Right ventricle myocardium inferior (tissue), 1 donor: Measurements from ENCODE around the gene TOPBP1. TPM values are rescaled to one million over a fixed set of nuclear protein-coding genes. Genes with fewer than 3 reads are reported as not detected.
"Not testable (repeated sequence)": the region's sequence is repeated elsewhere in the genome, so short reads cannot be mapped to it uniquely, and the experiment has no call there.

Experiments used
- ATAC-seq: fragments of 200-7000 bp; cut with Tn5 transposase; one replicate; pipeline ENCODE4 v1.9.1; 2020; ENCODE audit warnings: mild to moderate bottlenecking, moderate library complexity
- DNase-seq: peaks from one replicate; pipeline ENCODE4 v3.0.0; 2021; ENCODE audit errors: missing footprints
- intact Hi-C: fragments of 100-400 bp; cut with DNase I; formaldehyde crosslinking; loops from one replicate; pipeline ENCODE4 v1.11.0; 2022
- long read RNA-seq: library from polyadenylated mRNA; unstranded; transcript quantifications from one replicate; pipeline ENCODE4 v2.0.0, GENCODE V29; 2021
- total RNA-seq: library from RNA; stranded (reverse); fragmentation: NEBNext Ultra II Directional; extraction: Animal tissue kit (Norgen Biotek cat#: 25700); gene quantifications from one replicate; pipeline ENCODE4 v1.2.1, GENCODE V29; 2021
- donor health status: DM: no; HTN: yes; CAD: no; lungs with severe emphysema.

TOPBP1 gene
- 10.5 TPM for total RNA-seq
- long read RNA-seq, full-length matches to known transcripts = 4 of 5 reads
- long read RNA-seq, partial matches to known transcripts = 1 of 5 reads
- long read RNA-seq, other reads (novel, unspliced or antisense) = 0 of 5 reads

DNA sequence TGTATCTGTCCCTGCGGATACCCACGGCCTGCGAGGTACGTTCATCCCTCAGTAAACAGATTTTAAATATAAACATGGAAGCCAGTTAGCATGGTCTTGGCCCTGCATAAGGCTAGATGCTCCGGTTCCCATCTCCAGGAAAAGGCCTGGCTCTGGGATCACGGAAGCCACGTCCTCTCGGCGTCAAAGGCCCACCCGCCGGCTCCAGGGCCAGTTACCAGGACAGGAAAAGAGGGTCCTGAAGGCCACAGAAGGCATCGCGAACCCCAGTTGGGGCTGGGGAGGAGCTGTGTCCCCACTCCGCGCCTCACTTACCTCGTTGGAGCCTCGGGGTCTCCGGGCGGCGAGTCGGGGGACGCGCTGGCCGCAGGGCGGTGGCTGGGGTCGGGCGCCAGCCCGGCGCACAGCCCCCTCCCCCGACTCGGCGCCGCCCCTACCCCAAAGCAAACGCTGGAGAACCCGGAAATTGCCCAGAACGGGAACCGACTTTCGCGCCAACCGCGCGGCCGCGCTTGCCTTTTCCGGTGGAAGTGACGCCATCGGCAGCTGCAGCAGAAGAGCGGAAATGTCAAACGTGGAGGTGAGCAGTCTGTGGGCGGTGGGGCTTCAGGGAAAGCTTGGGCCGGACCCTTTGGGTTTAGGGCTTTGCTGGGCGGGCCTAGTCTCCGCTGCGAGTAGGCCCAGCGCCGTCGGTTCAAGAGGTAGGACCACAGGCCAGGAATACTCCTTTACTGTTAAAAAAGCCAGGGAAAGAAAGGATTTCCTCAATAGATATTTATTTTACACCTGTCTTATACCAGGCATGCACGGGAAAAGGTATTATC, at the start of gene TOPBP1:
Gene TOPBP1 (minus strand): TSS at position 488 of the 824 bp plus-strand sequence. CDS start 814 bp downstream, outside the sequence.
- intact Hi-C loops = loop anchor here (5.0 kb wide), 2 partner anchors 146 to 266 kb away; partner anchors contain the start of gene SRPRB
- DNase-seq = peak; percentile 93
- ATAC-seq = peak; percentile 86

DNA sequence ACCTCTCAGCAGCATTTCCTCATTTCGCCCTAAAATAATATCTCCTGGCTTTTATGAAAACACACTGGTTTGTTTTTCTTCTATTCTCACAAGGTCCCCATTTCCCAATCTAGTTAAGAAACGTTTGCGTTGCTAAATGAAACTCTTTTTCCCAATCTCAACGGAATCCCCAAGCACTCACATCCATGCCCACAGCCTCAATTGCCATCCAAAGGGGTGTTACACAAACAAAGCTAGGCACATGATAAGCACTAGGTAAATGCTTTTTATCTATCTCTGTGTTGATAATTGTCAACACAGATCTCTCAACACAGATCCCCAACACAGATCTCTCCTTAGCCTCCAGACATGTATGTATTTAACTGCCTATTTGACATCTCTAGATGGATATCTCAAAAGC, 49.3 kb upstream of the TOPBP1 start:
- DNase-seq (no peak), ATAC-seq (no peak)
- intact Hi-C loops = no loop called here

DNA sequence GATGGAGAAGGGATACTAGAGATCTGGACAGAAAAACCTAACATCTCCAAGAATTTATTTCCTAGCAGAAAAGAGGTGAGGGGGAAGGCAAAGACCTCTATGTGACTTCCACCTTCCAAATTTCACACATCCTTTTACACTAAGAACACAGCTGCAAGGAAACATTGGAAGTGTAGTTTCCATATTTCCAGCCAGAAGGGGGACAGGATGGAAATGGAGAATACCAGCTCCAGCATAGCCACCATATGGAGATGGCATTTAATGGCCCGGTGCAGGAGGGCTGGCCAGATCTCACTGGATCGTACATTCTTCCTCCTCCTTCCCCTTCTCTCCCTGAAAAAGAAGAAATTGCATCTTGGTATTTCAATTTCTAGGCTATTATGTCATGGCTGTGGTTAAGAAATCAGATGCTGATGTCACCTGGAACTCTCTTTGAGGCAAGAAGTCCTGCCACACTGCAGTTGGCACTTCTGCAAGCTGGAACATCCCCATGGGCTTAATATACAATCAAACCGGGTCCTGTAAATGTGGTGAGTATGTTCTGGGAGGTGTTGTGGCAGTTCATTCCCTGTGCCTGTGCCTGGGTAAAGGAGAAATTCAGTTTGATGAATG, 47.5 kb upstream of the TOPBP1 start:
- DNase-seq (no peak), ATAC-seq (no peak)
- intact Hi-C loops = no loop called here

DNA sequence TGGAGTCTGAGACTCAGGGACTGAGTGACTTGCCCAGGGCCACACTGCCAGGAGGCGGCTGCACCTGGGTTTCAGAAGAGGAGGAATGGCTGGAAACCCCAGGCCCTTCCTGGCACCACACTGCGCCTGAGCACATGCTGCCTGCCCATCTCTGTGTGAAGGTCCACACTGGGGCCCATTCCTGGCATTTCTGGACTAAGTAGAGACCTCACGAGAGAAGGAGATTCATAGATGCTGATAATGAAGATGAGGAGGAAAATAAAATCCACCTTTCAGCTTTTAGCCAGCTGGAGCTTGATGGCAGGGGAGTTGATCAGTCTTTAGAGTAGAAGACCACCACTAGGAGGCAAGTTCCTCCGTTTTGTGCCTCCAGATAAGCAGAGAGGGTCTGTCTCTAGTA, 44.3 kb upstream of the TOPBP1 start:
- ATAC-seq (no peak), DNase-seq (no peak)
- intact Hi-C loops = no loop called here

DNA sequence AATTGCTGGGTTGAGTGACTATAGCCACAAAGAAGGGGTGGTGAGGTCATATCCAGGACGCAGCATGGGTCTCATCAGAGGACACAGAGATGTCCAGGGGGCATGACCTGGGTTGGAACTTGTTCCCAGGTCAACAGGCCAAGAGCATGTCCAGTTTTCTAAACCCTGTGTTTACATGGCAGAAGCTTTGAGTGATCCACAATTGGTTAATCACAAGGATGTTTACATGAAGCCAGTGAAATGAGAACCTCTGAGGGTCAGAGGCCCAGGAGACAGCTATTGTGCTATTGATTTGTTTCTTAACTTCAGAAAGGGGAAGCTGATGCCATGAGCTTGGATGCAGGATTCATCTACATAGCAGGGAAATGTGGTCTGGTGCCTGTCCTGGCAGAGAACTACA, 42.2 kb upstream of the TOPBP1 start:
- DNase-seq (no peak), ATAC-seq (no peak)
- intact Hi-C loops = no loop called here

DNA sequence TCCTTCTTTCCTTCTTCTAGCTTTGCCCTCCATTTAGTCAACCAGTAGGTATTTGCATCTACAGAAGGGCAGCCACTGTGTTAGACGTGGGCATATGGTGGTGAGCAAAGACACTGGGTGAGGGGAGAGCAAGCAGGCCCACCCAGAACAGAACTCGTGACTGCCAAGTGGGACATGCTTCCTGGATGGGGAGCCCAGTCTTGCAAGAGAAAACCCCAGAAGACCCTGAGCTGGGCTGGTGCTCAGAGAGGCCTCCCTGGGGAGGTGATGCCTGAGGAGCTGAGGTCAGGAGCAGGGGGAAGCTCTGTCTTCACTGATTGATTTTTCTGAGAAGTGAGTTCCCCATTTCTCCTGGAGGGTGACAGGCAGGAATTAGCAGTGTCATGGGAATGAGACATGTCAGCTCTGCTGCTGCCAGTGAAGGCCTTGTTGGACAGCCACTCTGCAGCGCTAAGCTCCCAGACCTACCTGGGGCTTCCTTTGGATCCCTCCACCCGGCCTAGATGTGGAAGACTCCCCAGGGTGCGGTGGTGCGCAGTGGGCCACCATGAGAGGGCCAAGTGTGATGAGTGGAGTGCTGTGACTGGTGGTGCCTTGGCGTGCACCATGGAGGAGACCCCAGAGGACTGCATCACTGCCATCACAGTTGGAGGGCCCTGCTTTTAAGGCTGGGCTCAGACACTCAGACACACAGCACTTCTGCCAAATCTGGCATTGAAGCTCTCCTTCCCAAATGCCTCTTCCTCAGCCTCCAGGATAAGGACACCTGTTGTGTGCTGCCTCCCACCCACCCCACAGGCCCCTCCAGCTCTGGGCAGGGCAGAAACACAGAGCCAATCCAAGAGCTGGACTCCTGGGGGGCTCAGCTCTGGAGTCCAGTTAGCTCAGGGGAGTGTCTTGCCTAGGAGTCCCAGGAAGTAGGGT, 40.0 kb upstream of the TOPBP1 start:
- no peak for DNase-seq
- no peak for ATAC-seq
- intact Hi-C loops = no loop called here

DNA sequence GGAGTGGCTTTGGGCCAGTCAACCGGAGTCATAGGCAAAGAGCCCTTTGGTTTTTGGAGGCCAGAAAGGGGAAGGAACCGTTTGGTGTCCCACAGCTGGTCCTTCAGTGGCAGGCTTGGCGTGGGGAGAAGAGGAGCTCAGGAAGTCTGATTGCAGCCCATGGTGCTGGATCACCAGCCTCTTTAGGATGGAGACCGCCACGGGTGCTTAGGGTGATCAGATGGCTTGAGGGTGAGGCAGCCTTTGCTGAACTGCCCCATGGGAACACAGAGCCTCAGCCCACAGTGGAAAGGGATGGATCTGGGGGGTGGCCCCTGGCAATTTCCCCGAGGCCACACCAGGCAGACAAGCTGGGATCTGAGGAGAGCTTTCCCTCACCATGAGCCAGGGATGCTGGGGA, 38.6 kb upstream of the TOPBP1 start:
- ATAC-seq = no peak
- intact Hi-C loops = no loop called here
- no peak for DNase-seq

DNA sequence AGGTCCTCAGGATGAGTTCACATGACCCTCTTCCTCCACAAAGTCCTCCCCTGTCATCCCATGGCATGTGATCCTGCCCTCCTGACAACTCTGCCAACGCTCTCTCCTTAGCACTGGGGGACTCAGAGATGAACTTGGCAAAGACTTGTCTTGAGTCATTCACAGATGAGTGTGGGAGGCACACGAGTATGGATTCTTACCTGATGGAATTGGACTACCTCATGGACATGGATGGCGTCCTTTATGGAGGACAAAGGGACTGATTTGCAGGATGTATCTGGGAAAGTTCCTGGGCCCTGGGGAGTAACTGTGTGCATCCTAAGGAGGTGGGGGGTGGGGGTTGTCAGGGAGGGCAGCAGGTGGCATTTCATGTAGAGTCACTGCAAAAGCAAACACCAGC, 38.2 kb upstream of the TOPBP1 start:
- DNase-seq = no peak
- ATAC-seq = no peak
- intact Hi-C loops = no loop called here

DNA sequence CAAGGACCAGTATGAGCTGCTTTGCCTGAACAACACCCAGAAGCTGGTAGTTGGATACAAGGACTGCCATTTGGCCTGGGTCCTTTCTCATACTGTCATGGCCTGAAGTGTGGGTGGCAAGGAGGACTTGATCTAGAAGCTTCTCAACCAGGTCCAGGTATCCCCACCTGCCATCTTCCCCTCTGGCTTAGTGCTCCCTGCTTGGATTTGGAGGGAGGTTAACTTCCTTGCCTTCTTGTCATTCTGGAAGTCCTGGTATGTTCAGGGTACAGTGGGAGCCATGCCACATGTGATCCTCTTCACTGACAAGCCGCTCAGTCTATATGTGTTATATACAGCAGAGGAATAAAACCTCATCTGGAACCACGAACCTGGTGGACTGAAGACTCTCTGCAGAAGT, 37.7 kb upstream of the TOPBP1 start:
- DNase-seq = no peak
- ATAC-seq = no peak
- intact Hi-C loops = no loop called here

DNA sequence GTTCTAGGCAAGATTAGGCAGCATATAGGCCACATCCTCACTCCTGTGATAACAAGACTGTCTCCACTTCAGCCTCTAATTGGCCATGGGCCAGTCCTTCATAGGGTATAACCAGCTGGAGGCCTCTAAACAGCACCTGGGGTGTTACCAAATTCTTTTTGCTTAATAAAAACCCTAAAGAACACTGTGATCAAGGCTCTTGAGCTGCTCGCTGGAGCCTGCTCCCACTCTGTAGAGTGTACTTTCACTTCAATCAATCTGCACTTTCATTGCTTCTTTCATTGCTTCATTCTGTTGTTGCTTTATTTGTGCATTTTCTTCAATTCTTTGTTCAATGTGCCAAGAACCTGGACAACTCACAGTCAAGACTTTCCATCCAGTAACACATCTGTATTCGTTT, 36.2 kb upstream of the TOPBP1 start:
- no peak for DNase-seq
- ATAC-seq = no peak
- intact Hi-C loops = no loop called here

DNA sequence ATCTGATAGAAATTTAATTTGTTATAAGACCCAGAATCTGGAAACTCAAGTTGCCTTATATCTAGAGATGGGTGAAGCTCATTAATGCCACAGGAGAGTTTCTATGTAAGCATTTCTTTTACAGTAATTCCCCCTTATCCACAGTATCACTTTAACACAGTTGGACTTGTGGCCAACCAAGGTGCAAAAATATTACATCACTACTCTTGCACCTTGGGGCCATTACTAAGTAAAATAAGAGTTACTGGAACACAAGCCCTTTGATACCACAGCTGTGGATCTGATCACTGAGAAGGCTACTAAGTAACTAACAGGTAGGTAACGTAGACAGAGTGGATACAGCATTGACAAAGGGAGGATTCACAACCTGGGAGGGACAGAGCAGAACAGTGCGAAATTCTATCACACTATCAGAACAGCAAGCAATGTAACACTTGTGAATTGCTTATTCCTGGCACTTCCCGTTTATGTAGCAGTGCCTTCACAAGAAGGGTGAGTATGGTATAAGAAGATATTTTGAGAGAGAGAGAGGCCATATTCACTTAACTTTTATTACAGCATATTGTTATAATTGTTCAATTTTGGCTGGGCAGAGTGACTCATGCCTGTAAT, 33.9 kb upstream of the TOPBP1 start:
- ATAC-seq (no peak), DNase-seq (no peak)
- intact Hi-C loops = no loop called here

DNA sequence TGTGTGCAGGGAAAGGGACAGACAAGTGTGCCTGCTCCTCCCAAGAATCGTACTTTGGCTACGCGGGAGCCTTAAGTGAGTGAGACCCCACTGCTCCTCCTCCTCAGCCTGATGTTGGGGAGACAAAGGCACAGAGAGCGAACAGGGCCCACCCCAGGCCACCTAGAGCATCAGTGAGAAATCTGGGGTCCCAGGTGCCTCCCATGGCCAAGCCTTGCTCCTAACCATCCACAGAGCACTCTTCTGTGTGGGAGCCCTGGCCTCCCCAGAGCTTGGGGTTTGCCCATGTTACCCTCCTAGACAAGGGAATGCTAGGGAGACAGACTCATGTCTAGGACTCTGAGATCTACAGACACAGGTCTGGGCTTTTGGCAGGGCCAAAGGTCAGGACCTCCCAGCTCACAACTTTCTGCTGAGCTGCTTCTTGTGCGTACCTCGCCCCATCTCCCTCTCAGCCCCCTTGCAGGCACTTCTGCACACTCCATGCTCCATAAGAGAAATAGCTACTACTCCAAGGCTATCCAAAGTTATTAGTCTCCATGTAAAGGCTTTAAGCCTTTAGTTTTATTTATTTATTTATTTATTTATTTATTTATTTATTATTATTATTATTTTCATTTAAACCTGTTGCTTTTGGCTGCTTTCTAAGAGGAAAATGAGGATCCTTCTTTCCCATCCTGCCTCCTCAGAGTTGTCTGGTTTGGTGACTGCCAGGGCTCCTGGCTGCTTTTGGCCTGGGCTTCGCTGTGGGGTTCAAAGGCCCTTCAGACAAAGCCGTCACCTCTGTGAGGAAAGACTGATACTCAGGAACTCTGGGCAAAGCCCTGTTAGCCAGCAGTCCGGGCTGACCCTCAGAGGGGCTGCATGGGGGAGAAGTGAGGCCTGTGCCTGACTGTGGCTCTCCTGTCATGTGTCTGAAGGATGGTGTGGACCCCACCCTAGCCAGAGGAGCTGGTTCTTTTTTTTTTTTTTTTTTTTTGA, 32.8 kb upstream of the TOPBP1 start:
- no peak for DNase-seq
- intact Hi-C loops = no loop called here
- no peak for ATAC-seq

DNA sequence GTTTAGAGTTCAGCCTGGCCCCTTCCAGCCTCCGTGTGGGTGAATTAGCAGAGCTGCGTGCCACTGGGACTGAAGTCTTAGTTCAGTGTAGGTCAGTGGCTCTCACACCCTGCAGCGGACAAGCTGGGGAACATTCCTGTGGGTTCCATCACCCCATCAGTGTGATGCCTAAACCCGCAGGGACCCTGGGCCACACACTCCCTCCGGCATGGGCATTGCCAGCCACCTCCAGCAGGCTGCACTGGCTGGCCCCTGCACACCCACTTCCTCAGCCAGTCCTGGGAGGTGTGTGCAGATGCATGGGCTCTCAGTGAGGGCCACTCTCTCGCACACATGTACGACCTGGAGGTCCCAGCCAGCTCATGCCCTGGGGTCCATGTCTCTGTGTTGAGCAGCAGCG, 32.1 kb upstream of the TOPBP1 start:
- intact Hi-C loops = no loop called here

DNA sequence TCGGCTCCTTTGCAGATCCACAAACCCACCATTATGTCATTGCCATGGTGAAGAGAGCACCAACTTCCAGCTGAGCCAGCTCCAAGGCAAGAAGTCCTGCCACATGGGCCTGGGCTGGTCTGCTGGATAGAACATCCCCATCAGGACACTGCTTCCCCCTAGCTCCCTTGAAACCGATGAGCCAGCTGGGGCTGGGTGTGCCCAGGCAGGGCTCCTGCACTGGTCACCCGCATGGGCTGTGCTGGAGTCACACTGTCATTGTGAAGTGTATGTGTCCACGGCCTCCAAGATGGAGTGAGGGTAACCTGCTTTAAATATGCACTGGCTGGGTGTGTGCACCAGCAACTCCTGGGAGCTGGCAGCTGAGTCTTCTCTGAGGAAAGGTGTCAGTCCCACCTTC, 31.0 kb upstream of the TOPBP1 start:
- no peak for DNase-seq
- intact Hi-C loops = no loop called here
- no peak for ATAC-seq

More for the DNA sequence above, 32.1 kb upstream of the TOPBP1 start:
- ATAC-seq = no peak
- no peak for DNase-seq

DNA sequence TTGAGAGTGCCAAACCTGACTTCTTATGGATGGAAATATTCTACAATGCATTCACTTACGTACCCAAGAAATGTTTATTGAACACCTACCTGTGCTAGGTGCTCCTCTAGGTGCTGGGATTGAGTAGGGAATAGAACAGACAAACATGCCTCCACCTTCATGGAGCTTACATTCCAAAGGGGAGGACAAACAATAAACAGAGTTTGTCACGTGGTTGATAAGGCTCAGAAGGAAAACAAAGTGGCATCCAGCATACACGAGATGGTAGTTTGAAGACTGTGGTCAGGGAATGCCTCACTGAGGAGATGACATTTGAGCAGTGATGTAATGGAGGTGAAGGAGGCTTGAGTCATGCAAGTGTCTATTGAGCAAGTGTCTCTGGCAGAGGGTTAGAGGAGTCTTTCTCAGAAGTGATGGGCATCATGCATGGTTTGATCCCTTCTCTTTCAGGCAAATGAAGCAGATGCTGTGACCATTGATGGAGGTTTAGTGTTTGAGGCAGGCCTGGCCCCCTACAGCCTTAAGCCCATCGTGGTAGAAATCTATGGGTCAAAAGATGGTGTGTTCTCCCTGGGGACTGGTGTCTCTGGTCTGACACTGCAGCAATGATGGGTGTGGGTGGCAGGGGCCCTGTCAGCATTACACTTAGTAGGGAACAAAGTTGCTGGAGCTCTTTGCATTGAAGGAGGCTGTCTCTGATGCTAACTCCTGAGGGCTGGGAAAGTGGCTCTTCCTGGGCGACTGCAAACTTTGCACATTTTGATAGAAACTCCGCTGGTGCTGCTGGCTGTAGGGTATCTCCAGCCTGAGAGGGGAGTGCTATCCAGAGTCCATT, 29.7 kb upstream of the TOPBP1 start:
- intact Hi-C loops = no loop called here
- DNase-seq = no peak
- ATAC-seq = no peak

DNA sequence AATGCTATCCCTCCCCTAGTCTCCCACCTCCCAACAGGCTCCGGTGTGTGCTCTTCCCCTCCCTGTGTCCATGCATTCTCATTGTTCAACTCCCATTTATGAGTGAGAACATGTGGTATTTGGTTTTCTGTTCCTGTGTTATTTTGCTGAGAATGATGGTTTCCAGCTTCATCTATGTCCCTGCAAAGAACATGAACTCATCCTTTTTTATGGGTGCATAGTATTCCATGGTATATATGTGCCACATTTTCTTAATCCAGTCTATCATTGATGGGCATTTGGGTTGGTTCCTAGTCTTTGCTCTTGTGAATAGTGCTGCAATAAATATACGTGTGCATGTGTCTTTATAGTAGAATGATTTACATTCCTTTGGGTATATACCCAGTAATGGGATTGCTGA, 16.3 kb upstream of the TOPBP1 start:
- intact Hi-C loops, DNase-seq, ATAC-seq: not testable (repeated sequence)
